Upper lobe of left lung (tissue), 6 donors: ENCODE measurements around the gene ATP6V0E1. TPM values are rescaled to one million over a fixed set of nuclear protein-coding genes. Genes with fewer than 3 reads are reported as not detected.

ENCODE experiments used
- ATAC-seq, 2 donors: fragments of 200-7000 bp; cut with Tn5 transposase; one replicate each; pipeline ENCODE4 v1.9.1; 2022; ENCODE audit warnings: mild to moderate bottlenecking in 2 of 2, moderate library complexity in 2 of 2; ENCODE audit not compliant: low FRiP score in 2 of 2
- DNase-seq, 2 donors: peaks; one replicate each; pipeline ENCODE4 v3.0.0-alpha.2; 2019 to 2020
- H3K27ac ChIP-seq, 4 donors: fragments of 200-600 bp; sonication (generic); one replicate each; pipeline ENCODE4 v1.5.1; 2016 to 2019
- H3K27me3 ChIP-seq, 4 donors: fragments of 200-600 bp; sonication (generic); one replicate each; pipeline ENCODE4 v1.5.1; 2017 to 2019
- H3K36me3 ChIP-seq, 4 donors: fragments of 200-600 bp; sonication (generic); one replicate each; pipeline ENCODE4 v1.5.1; 2016 to 2019
- H3K4me1 ChIP-seq, 4 donors: fragments of 200-600 bp; sonication (generic); one replicate each; pipeline ENCODE4 v1.5.1; 2018 to 2019
- H3K4me3 ChIP-seq, 4 donors: fragments of 200-600 bp; sonication (generic); one replicate each; pipeline ENCODE4 v1.5.1; 2017 to 2019; ENCODE audit warnings: mild to moderate bottlenecking in 2 of 4, moderate library complexity in 1 of 4
- H3K9me3 ChIP-seq, 4 donors: fragments of 200-600 bp; sonication (generic); one replicate each; pipeline ENCODE4 v1.5.1; 2018 to 2019
- CTCF ChIP-seq, 6 experiments: fragments of 450-650 bp in 4 of 6; fragments of 200-600 bp in 2 of 6; sonication (generic) in 2 of 6; IDR thresholded peaks; one replicate each; pipeline ENCODE4 v1.5.1; 2016 to 2019; ENCODE audit warnings: antibody characterized with exemption in 6 of 6
- EP300 ChIP-seq, 4 donors: sonication (generic); formaldehyde crosslinking; IDR thresholded peaks; one replicate each; pipeline ENCODE4 v1.5.1; 2017; ENCODE audit warnings: antibody characterized with exemption in 4 of 4, control low read depth in 2 of 4
- POLR2A ChIP-seq, 4 donors: fragments of 450-650 bp; IDR thresholded peaks; one replicate each; pipeline ENCODE4 v1.5.1; 2016 to 2017; ENCODE audit warnings: antibody characterized with exemption in 4 of 4, mild to moderate bottlenecking in 2 of 4
- POLR2AphosphoS5 ChIP-seq, 2 donors: sonication (generic); formaldehyde crosslinking; IDR thresholded peaks; one replicate each; pipeline ENCODE4 v1.5.1; 2017; ENCODE audit warnings: antibody characterized with exemption in 2 of 2
- WGBS, 2 donors: methylation state at CpG; one replicate each; pipeline ENCODE4 v1.1.5; 2017 to 2018; 5-methylcytosine and 5-hydroxymethylcytosine counted together
- total RNA-seq, 6 donors: library from RNA; depleted of rRNA in 4 of 6; stranded (reverse); fragments of >200 nt in 4 of 6; gene quantifications; one replicate each; pipeline versions ENCODE4 v1.1.0 to v1.2.1, GENCODE V29; 2016 to 2021
- donor health status: DM: no; HTN: no; CAD: no; lungs with moderate emphysema.
- donor health status: DM: no; HTN: yes; CAD: no; lungs with severe emphysema.

ATP6V0E1 gene
- total RNA-seq, 6 donors from 2014 or later: 58.7 to 317 (median 198) TPM

DNA sequence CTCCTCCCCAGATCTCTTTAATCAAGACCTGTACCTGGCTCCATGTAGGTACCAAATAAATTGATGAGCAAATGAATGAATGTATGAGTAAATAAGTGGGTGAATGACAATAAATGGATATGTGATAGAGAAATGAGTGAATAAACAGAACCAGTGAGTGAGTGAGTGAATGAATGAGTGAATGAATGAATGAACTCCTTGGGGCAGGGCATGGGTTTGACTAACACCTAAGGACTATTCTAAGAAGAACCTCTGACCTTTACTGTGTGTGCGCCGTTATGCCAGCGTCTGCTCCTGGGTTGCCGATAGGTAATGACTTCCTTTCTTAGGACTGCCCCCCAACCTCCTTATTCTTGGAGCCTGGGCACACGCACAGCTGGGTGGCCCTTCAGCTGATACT is 26.1 kb upstream of the ATP6V0E1 start:
- Histone ChIP-seq H3K36me3 (peaks cover 0 to 7% (median 3%) of the 10 kb centered on the region in 4 donors), H3K4me3 (no peak overlapping the region), H3K4me1 (peaks cover 8 to 34% (median 9%) of the 10 kb centered on the region in 4 donors), H3K27ac (no peak overlapping the region), H3K27me3 (no peaks in the 10 kb centered on the region), H3K9me3 (no peaks in the 10 kb centered on the region)
- 54 to 77% methylated on average over 5 of the region's 5 CpGs for WGBS, 2 donors
- no peak for TF ChIP-seq EP300 (IDR thresholded peaks at IDR 0.05)
- no peak for TF ChIP-seq POLR2A (IDR thresholded peaks at IDR 0.05)
- TF ChIP-seq POLR2AphosphoS5 (IDR thresholded peaks at IDR 0.05): no peak
- TF ChIP-seq CTCF (IDR thresholded peaks at IDR 0.05): no peak
- DNase-seq (no peak), ATAC-seq (no peak)

- DNase-seq (peak; percentile 84 to 93), ATAC-seq (peak; percentile 93 to 96)
- Histone ChIP-seq H3K27me3 (no peaks in the 10 kb centered on the region), H3K36me3 (peaks cover 0 to 7% (median 3%) of the 10 kb centered on the region in 4 donors), H3K9me3 (no peaks in the 10 kb centered on the region), H3K4me3 (peak overlapping the region; percentile 41 to 95 (median 86)), H3K27ac (peak overlapping the region; percentile 87 to 92 (median 91)), H3K4me1 (peaks cover 8 to 34% (median 9%) of the 10 kb centered on the region in 4 donors)
- TF ChIP-seq EP300 (IDR thresholded peaks at IDR 0.05) (no peak), POLR2A (IDR thresholded peaks at IDR 0.05) (peak in 1 of 4 donors; percentile 16)
- 2 to 3% methylated on average over 28 to 48 of the region's 54 CpGs for WGBS, 2 donors
These were observed 25.1 kb upstream of the ATP6V0E1 start for GRCh38 chr5:172958331-172959046.

- TF ChIP-seq CTCF (IDR thresholded peaks at IDR 0.05): no peak
- no peak for TF ChIP-seq POLR2AphosphoS5 (IDR thresholded peaks at IDR 0.05)
- no peak for TF ChIP-seq POLR2A (IDR thresholded peaks at IDR 0.05)
- TF ChIP-seq EP300 (IDR thresholded peaks at IDR 0.05): no peak
- H3K4me1 ChIP-seq: peaks cover 8 to 34% (median 9%) of the 10 kb centered on the region in 4 donors
- H3K4me3 ChIP-seq: peak overlapping the region; percentile 69 to 95 (median 86)
- DNase-seq: no peak
- ATAC-seq: no peak
- H3K27ac ChIP-seq: peak overlapping the region; percentile 87 to 92 (median 91)
- no peaks in the 10 kb centered on the region for H3K9me3 ChIP-seq
- WGBS, 2 donors: 14 to 17% methylated on average over 23 to 27 of the region's 28 CpGs
- H3K27me3 ChIP-seq: no peaks in the 10 kb centered on the region
- peaks cover 0 to 14% (median 7%) of the 10 kb centered on the region in 4 donors for H3K36me3 ChIP-seq
These were observed 23.5 kb upstream of the ATP6V0E1 start for GRCh38 chr5:172959824-172960799.

DNA sequence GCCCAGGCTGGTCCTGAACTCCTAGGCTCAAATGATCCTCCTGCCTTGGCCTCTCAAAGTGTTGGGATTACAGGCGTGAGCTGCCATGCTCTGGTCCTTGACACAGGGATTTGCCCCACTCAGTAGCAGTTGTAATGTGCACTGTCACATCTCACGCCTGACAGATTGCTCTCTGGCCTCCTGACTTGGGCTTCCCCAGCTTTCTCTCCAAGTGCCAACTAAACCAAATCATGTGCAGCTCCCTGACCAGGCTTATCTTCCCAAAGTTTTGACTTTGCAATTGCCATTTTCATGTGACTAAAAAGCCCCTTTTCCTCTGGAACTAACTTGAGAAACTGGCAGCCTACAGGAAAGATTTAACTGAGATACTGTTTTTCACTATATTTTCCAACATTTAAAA is 13.7 kb upstream of the ATP6V0E1 start:
- no peaks in the 10 kb centered on the region for H3K27me3 ChIP-seq
- H3K9me3 ChIP-seq: no peaks in the 10 kb centered on the region
- ATAC-seq: no peak
- H3K36me3 ChIP-seq: peaks cover 0 to 30% (median 8%) of the 10 kb centered on the region in 4 donors
- no peak for TF ChIP-seq POLR2A (IDR thresholded peaks at IDR 0.05)
- no peak for TF ChIP-seq CTCF (IDR thresholded peaks at IDR 0.05)
- TF ChIP-seq POLR2AphosphoS5 (IDR thresholded peaks at IDR 0.05): no peak
- no peak for TF ChIP-seq EP300 (IDR thresholded peaks at IDR 0.05)
- H3K4me1 ChIP-seq: peaks cover 0 to 9% (median 3%) of the 10 kb centered on the region in 4 donors
- no peak for DNase-seq
- WGBS, 2 donors: 88 to 96% methylated on average over 2 of the region's 2 CpGs
- peak overlapping the region in 2 of 4 donors; percentile 65 to 74 for H3K27ac ChIP-seq
- no peak overlapping the region for H3K4me3 ChIP-seq

- Histone ChIP-seq H3K4me1 (peaks cover 0 to 9% (median 3%) of the 10 kb centered on the region in 4 donors), H3K27me3 (no peaks in the 10 kb centered on the region), H3K36me3 (peaks cover 0 to 20% (median 4%) of the 10 kb centered on the region in 4 donors), H3K4me3 (no peak overlapping the region), H3K9me3 (no peaks in the 10 kb centered on the region), H3K27ac (no peak overlapping the region)
- no peak for ATAC-seq
- TF ChIP-seq EP300 (IDR thresholded peaks at IDR 0.05): no peak
- TF ChIP-seq CTCF (IDR thresholded peaks at IDR 0.05): no peak
- no peak for TF ChIP-seq POLR2A (IDR thresholded peaks at IDR 0.05)
- TF ChIP-seq POLR2AphosphoS5 (IDR thresholded peaks at IDR 0.05): no peak
- WGBS, 2 donors: 78 to 93% methylated on average over 3 of the region's 3 CpGs
- DNase-seq: no peak
These were observed 12.1 kb upstream of the ATP6V0E1 start for GRCh38 chr5:172971482-172971881.
